ENCODE measurements around the gene ELP1.

ELP1 gene

DNA sequence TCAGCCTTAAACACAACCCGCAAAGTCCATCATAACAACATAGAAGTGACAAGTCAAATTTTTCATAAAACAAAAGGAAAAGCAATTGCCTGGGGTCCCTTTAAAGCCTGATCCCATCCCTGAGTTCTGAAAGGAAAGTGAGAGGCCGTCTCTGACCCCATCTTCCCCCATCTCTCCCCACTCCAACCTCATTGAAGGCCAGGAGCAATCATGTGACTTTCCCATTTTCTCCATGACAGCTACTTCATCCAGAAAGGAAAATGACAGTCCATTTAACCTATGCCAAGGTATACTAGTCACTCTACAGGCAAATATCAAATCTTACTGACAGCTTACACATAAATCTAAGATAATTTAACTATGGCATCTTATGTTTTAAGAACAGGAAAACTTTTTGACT is 56.4 kb downstream of the ELP1 start:
- Mint-ChIP-seq H3K4me3 (no peak overlapping the region), H3K27ac (no peak overlapping the region), H3K36me3 (peaks cover 100% of the 10 kb centered on the region), H3K4me1 (no peaks in the 10 kb centered on the region), H3K9me3 (no peaks in the 10 kb centered on the region)
- ATAC-seq: no peak
- no peak for DNase-seq (ENCODE audit: low spot score in 2 of 2)

DNA sequence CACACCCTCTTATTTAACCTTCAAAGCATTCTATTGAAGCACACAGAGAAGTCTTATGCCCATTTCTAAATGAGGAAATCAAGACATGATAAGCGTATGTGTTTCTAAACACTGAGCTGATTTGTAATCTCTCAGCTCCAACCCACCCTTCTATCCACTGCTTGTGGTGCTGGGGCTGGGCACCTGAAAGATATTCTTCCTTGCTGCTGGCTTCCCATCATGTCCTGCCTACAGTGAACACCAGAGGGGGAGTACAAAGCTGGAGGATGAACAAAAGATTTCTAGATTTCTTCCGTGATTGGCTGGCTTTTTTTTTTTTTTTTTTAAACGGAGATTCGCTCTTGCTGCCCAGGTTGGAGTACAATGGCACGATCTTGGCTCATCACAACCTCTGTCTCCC is 57.5 kb downstream of the ELP1 start:
- no peak overlapping the region for H3K4me3 Mint-ChIP-seq
- H3K9me3 Mint-ChIP-seq: no peaks in the 10 kb centered on the region
- no peak overlapping the region for H3K27ac Mint-ChIP-seq
- ATAC-seq (no peak), DNase-seq (ENCODE audit: low spot score in 2 of 2) (no peak)
- H3K36me3 Mint-ChIP-seq: peaks cover 100% of the 10 kb centered on the region
- no peaks in the 10 kb centered on the region for H3K4me1 Mint-ChIP-seq

DNA sequence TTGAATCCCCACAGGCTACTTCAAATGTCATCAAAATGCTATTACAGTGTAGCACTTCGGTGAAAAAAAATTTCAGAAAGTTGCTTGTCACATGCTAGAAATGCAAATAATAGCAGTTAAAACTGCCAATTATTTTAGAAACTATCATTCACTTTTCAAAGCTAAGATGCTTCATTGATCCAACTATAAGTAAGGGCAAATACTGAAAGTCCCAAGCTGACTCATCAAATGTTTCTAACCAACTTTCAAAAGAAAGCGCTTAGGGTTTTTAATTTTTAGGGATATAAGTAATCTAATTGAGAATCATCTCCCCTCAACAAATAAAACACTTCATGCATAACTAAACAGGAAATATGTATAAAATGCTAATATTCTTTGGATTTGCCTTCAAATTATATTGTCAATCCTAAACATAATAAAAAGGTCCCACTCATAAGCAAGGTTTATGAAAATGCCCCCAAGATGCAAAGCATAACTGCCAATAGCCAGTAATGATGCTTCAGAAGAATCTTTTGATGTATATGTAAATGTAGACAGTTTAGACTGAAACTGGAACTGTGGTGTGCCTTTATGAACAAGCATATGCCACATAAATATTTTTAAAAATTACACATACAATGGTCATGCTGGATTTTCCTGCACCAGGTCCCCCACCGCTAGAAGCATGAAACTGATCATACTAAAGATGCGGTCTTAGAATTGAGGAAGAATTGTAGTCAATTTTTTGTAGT is 59.7 kb downstream of the ELP1 start:
- Mint-ChIP-seq H3K27ac (no peak overlapping the region), H3K36me3 (peaks cover 100% of the 10 kb centered on the region), H3K4me3 (no peak overlapping the region), H3K9me3 (no peaks in the 10 kb centered on the region), H3K4me1 (no peaks in the 10 kb centered on the region)
- no peak for ATAC-seq
- DNase-seq (ENCODE audit: low spot score in 2 of 2): no peak

DNA sequence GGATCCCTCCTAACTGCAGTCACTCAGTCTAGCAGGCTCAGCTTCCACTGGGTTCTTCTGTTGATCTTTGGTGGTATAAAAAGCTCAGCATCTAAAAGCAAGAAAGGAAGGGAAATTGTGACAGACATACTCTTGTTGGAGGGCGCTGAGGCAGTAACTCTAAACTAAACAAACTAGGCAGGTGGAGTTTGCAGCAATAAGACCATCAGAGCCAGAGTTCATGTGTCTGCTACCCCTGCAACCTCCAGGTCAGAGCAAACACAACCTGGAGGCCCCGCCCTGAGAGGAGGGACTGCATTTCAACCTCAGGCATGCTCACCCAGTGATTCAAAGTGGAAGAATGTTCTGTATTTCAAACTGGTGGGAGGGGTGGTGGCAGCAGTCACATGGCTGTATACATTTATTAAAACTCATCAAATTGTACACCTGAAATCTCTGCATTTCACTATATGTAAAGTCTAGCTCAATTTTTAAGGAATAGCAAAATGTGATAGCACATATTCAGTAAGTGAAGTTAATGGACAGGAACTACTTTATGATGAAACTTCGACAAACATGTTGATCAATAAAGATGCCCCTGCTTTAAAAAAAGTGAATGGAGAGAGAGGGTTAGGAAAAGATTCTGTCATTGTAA is 64.7 kb downstream of the ELP1 start:
- ATAC-seq: no peak
- Mint-ChIP-seq H3K4me1 (no peaks in the 10 kb centered on the region), H3K27ac (no peak overlapping the region), H3K4me3 (no peak overlapping the region), H3K9me3 (no peaks in the 10 kb centered on the region), H3K36me3 (peaks cover 62% of the 10 kb centered on the region)
- no peak for DNase-seq (ENCODE audit: low spot score in 2 of 2)

DNA sequence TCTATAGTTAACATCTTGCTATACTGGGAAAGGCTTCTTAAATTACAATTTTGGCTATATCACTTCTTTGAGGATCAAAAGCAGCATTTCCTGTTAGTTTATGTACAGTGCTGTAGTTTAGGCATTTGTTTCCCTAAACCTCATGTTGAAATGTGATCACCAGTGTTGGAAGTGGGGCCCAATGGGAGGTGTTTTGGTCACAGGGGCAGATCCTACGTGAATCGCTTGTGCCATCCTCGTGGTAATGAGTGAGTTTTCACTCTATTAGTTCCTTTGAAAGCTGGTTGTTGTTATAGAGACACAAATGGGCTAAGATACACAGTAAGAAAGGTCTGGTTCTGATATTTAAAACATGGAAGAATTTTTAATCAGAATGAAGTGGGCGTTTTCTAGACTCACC is 66.1 kb downstream of the ELP1 start:
- DNase-seq (ENCODE audit: low spot score in 2 of 2) (no peak), ATAC-seq (no peak)
- no peak overlapping the region for H3K4me3 Mint-ChIP-seq
- peaks cover 48% of the 10 kb centered on the region for H3K36me3 Mint-ChIP-seq
- H3K9me3 Mint-ChIP-seq: no peaks in the 10 kb centered on the region
- H3K4me1 Mint-ChIP-seq: no peaks in the 10 kb centered on the region
- peak overlapping the region; percentile 52 for H3K27ac Mint-ChIP-seq

DNA sequence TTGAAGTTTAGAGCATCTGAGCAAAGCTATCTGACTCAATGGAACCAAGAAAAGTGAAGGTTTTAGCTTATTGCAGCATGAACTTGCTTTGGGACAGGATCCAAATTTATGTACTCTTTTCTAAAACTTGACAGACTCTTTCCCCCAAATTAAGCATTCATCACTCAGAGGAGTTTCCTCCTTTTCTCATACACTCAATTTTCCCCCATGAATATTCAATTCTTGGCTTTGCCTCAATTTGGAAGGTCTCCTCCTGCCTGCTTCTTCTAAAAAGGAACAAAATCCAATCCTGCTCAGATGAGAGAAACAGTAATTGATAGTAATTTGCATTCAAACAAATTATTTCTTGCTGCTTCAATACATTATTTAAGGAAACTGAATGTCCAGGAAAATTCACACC is 66.8 kb downstream of the ELP1 start:
- no peak for DNase-seq (ENCODE audit: low spot score in 2 of 2)
- Mint-ChIP-seq H3K9me3 (no peaks in the 10 kb centered on the region), H3K27ac (peak overlapping the region; percentile 52), H3K4me3 (no peak overlapping the region), H3K4me1 (no peaks in the 10 kb centered on the region), H3K36me3 (peaks cover 41% of the 10 kb centered on the region)
- no peak for ATAC-seq

DNA sequence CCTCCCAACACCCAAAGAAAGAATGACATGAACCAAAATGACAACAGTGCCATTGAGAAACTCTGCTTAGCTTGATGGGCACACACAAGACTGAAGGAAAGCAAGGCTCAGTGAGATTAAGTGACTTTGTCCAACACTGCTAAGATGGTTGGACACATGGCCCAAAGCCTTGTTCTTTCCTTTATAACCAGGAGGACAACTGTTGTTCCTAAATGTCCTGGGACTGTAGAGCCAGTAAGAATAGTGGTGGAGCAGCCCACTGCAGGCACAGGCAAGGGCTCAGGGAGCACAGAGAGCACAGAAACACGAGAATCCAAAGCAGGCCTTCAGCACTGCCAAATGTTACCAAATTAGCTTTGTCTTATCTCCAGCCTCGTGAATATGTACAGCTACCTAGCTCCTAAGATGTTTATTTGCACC is 67.9 kb downstream of the ELP1 start:
- H3K4me3 Mint-ChIP-seq: no peak overlapping the region
- DNase-seq (ENCODE audit: low spot score in 2 of 2) (no peak), ATAC-seq (no peak)
- no peak overlapping the region for H3K27ac Mint-ChIP-seq
- H3K9me3 Mint-ChIP-seq: no peaks in the 10 kb centered on the region
- no peaks in the 10 kb centered on the region for H3K4me1 Mint-ChIP-seq
- H3K36me3 Mint-ChIP-seq: peaks cover 30% of the 10 kb centered on the region

DNA sequence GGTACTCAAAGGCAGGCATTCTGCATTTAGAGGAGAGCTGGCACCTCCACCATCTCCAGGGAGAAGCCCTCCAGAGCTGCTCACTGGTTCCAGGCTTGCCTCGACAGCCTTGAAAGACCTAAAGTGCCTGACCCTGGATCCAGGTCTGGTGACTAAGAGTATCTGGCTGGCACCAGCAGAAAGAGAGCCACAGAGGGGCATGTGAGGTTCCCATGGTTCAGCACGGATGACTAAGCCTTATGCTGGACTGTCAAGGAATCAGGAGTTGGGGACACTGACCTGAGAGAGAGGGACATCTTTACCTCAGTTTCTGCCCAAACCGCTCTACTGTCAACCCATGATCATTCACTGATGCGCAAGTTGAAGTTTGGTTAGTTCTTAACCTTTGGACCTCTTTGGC is 68.9 kb downstream of the ELP1 start:
- DNase-seq (ENCODE audit: low spot score in 2 of 2) (no peak), ATAC-seq (no peak)
- Mint-ChIP-seq H3K36me3 (peaks cover 20% of the 10 kb centered on the region), H3K27ac (no peak overlapping the region), H3K9me3 (no peaks in the 10 kb centered on the region), H3K4me3 (no peak overlapping the region), H3K4me1 (no peaks in the 10 kb centered on the region)

DNA sequence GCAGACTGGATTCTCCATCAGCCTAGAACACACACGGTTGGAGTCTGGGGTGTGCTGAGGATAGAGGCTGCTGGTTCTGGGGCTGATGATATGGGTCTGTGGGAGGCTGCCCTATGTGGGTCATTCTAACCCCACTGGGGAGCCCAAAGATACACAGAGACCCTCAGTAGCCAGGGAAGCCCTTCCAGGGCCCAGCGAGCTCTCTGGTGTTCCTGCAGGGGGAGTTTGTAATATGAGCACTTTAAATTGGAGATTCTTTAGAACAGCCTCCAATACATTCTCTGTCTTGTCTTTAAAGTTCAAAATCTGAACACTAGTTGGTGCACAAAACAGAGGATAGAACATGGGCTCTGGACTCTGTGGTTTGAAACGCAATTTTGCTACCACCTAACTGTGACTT is 69.5 kb downstream of the ELP1 start:
- H3K4me1 Mint-ChIP-seq: peaks cover 6% of the 10 kb centered on the region
- DNase-seq (ENCODE audit: low spot score in 2 of 2) (no peak), ATAC-seq (no peak)

DNA sequence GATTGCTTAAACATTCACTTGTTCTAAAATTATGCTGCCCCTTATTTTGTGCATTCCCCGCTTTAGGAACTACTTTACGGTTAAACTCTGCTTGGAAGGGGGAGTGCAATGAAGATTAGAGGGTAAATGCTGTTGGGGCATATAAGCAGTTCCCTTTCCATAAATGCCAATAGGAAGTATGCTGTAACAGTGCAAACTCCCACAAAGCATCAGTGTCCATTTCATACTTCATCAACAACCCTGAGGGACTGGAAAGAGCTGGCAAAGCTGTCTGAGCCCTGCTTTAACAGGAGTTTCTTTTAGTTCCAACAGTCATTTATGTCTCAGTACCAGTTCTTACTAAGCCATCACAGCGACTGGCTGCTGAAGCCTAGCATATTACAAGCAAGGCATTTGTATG is 70.0 kb downstream of the ELP1 start:
- Mint-ChIP-seq H3K36me3 (peaks cover 9% of the 10 kb centered on the region), H3K4me3 (no peak overlapping the region), H3K27ac (no peak overlapping the region), H3K4me1 (peaks cover 8% of the 10 kb centered on the region), H3K9me3 (no peaks in the 10 kb centered on the region)
- DNase-seq (ENCODE audit: low spot score in 2 of 2) (no peak), ATAC-seq (no peak)

More for the DNA sequence above, 69.5 kb downstream of the ELP1 start:
- Mint-ChIP-seq H3K36me3 (peaks cover 14% of the 10 kb centered on the region), H3K9me3 (no peaks in the 10 kb centered on the region), H3K4me3 (no peak overlapping the region), H3K27ac (no peak overlapping the region)

DNA sequence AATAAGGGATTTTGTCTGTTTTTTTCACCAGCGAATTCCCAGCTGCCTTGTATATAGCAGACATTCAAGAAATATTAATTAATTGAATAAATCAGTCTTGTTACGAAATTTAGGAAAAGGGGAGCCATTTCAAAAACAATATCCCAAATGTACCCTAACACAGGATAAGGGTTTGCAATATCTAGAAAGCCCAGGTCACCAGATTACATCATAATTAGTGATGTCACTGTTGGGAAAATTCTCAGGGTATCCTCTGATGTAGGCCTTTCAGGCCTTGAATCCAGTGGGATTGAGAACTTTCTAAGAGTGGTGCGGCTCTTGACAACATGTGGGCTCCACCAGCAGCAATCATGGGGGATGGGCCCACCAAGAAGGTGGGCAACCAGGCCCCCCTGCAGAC is 71.9 kb downstream of the ELP1 start, which contains the start of gene ACTL7A:
Gene ACTL7A, plus strand, starts transcription at position 270 of the 400 bp plus-strand sequence. Its CDS starts 57 bp downstream, at position 327.
- ATAC-seq (no peak), DNase-seq (ENCODE audit: low spot score in 2 of 2) (no peak)
- peaks cover 8% of the 10 kb centered on the region for H3K4me1 Mint-ChIP-seq
- no peaks in the 10 kb centered on the region for H3K36me3 Mint-ChIP-seq
- H3K27ac Mint-ChIP-seq: no peak within 1 kb of the TSS
- H3K9me3 Mint-ChIP-seq: no peaks in the 10 kb centered on the region
- no peak within 1 kb of the TSS for H3K4me3 Mint-ChIP-seq

DNA sequence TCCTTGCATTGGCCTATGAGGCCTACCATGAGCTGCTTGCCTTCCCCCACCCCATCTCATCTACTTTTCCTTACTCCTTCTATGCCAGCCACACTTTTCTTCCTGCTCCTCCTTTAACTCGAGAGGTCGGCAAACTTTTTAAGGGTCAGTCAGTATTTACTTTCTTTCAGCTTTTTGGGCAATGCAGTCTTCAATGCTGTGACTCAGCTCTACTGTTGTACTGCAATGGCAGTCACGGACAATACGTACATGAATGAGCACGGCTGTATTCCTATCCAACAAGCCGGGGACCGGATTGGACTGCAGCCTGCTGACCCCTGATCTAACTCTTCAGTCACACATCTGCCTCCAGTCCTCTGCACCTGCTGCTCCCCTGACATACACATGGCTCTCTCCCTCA is 72.5 kb downstream of the ELP1 start:
- Mint-ChIP-seq H3K27ac (no peak overlapping the region), H3K4me3 (no peak overlapping the region), H3K4me1 (peaks cover 8% of the 10 kb centered on the region), H3K9me3 (no peaks in the 10 kb centered on the region), H3K36me3 (no peaks in the 10 kb centered on the region)
- ATAC-seq (no peak), DNase-seq (ENCODE audit: low spot score in 2 of 2) (no peak)

DNA sequence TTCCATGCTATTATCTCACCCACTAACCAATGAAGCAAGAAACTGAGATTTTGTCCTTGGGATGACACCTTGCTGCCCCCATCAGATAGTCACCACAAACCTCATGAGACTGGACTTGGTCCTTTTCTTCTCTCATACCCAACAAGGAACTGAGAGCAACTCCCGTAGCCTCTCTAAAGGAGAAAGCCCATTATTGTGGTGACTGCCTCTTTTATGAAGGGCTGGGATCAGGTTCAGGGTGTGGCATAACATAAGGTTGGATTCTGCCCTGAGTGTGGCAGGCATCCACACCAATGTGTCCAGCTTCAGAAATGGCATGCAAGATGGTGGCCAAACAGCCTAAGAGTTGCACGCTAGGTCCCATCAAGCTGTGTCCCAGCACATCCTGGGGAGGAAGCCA is 73.2 kb downstream of the ELP1 start:
- Mint-ChIP-seq H3K4me3 (no peak overlapping the region), H3K9me3 (no peaks in the 10 kb centered on the region), H3K4me1 (peaks cover 8% of the 10 kb centered on the region), H3K27ac (no peak overlapping the region), H3K36me3 (no peaks in the 10 kb centered on the region)
- DNase-seq (ENCODE audit: low spot score in 2 of 2) (no peak), ATAC-seq (no peak)

DNA sequence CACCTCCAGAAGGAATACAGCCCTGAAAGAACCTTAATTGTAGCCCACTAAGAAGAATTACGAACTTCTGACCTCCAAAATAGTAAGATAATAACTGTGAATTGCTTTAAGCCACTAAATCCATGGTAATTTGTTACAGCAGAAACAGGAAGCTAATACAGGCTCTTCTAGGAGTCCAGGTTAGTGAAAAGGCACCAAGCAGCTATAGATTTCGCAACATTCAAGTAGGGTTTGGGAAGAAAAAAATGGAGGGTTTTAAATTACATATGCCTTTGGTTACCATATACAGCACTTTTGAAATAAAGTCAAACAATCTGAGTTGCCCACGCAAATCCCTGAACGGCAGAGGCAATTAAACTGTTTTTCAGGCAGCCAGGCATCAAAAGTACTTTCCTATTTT is 73.6 kb downstream of the ELP1 start:
- H3K4me3 Mint-ChIP-seq: no peak overlapping the region
- peaks cover 8% of the 10 kb centered on the region for H3K4me1 Mint-ChIP-seq
- no peak for DNase-seq (ENCODE audit: low spot score in 2 of 2)
- H3K27ac Mint-ChIP-seq: no peak overlapping the region
- no peak for ATAC-seq
- no peaks in the 10 kb centered on the region for H3K36me3 Mint-ChIP-seq
- no peaks in the 10 kb centered on the region for H3K9me3 Mint-ChIP-seq

DNA sequence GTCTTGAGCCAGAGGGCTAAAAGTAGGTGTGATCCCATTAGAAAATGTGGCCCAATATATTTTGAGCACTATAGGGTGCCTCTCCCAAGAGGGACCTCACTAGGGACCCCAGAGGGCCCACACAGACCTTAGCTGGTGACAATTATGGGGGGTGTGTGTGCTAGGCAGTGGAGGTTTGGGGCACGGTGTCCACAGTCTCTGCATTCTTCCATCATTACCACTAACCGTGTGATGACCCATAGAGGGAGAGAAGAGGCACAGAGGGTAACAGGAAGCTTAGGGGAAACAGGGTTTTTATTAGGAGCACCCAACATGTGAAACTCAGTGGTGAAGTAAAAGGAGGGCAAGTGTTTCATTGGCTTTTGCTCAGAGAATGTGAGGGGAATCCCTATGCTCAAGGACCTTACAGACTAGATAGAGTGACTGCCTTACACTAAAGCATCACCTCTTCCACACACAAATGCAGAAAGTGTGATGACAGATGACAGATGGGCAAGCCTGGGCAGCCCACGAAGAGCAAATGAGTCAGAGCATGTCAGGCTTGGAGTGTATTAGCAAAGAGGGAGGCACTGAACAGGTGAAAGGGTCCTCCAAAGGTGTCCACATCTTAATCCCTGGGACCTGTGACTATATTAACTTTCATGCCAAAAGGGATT is 74.3 kb downstream of the ELP1 start:
- DNase-seq (ENCODE audit: low spot score in 2 of 2) (no peak), ATAC-seq (peak; percentile 75)
- no peaks in the 10 kb centered on the region for H3K9me3 Mint-ChIP-seq
- H3K36me3 Mint-ChIP-seq: no peaks in the 10 kb centered on the region
- H3K4me1 Mint-ChIP-seq: peaks cover 8% of the 10 kb centered on the region
- no peak overlapping the region for H3K4me3 Mint-ChIP-seq
- no peak overlapping the region for H3K27ac Mint-ChIP-seq

DNA sequence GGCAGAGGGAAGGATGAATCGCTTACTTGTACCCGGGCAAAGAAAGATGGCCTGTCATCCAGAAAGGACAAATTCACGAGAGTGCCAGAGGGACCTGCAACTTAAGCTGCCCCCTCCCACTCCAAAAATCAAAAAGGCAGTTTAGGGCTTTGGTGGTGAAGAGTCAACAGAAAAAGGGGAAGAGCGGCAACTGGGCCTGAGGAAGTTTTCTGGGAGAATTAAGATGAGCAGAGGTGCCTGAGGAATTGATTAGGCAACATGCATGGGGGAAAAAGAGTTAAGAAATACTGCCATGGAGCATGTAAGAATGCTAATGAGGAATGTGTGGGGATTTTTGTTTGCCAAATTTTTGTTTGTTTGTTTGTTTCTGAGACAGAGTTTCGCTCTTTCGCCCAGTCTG is 76.4 kb downstream of the ELP1 start:
- no peak for DNase-seq (ENCODE audit: low spot score in 2 of 2)
- peaks cover 8% of the 10 kb centered on the region for H3K4me1 Mint-ChIP-seq
- no peaks in the 10 kb centered on the region for H3K9me3 Mint-ChIP-seq
- H3K27ac Mint-ChIP-seq: no peak overlapping the region
- H3K4me3 Mint-ChIP-seq: no peak overlapping the region
- H3K36me3 Mint-ChIP-seq: no peaks in the 10 kb centered on the region
- ATAC-seq: no peak
